GM12875 (cell line): ENCODE measurements around the gene DYNC2I2.

Experiments used
- H3K4me3 ChIP-seq: one replicate; pipeline ENCODE4 v1.5.1; 2011; ENCODE audit warnings: low read depth, low read length, control low read depth
- TF ChIP-seq, protein P1 (sequence below): IDR thresholded peaks from 2 replicates; pipeline ENCODE4 v1.5.1; 2011; ENCODE audit warnings: low read depth, mild to moderate bottlenecking, control low read depth, inconsistent platforms, low read length, moderate library complexity, borderline replicate concordance; ENCODE audit not compliant: insufficient read depth

Gene DYNC2I2

GRCh38 chr9:128634651-128635262 is 21.9 kb downstream of the DYNC2I2 start:
- no peak overlapping the region for H3K4me3 ChIP-seq
- TF ChIP-seq, protein P1, sequence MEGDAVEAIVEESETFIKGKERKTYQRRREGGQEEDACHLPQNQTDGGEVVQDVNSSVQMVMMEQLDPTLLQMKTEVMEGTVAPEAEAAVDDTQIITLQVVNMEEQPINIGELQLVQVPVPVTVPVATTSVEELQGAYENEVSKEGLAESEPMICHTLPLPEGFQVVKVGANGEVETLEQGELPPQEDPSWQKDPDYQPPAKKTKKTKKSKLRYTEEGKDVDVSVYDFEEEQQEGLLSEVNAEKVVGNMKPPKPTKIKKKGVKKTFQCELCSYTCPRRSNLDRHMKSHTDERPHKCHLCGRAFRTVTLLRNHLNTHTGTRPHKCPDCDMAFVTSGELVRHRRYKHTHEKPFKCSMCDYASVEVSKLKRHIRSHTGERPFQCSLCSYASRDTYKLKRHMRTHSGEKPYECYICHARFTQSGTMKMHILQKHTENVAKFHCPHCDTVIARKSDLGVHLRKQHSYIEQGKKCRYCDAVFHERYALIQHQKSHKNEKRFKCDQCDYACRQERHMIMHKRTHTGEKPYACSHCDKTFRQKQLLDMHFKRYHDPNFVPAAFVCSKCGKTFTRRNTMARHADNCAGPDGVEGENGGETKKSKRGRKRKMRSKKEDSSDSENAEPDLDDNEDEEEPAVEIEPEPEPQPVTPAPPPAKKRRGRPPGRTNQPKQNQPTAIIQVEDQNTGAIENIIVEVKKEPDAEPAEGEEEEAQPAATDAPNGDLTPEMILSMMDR = no peak

DNA sequence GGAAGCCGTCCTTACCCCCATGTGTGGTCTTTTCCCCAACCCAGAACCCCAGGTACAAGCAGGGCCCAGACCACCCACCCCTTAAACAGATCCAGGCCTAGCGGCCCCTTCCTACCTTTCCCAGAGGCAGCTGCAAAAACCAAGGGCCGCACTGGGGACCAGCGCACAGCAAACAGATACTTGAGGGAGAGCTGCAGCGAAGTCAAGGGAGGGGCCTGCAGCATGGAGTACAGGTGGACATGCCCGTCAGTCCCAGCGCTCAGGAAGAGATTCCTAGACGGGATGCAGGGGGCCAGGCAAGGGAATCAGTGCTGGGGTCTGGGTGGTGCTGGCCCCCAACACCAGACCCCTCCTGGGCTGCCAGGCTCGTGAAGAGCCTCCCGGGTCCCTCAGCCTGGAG is 22.5 kb downstream of the DYNC2I2 start:
- TF ChIP-seq, protein P1 = no peak
- no peak overlapping the region for H3K4me3 ChIP-seq

GRCh38 chr9:128633601-128634000 is 23.0 kb downstream of the DYNC2I2 start:
- TF ChIP-seq, protein P1 = no peak

GRCh38 chr9:128633057-128633456 is 23.6 kb downstream of the DYNC2I2 start:
- no peak overlapping the region for H3K4me3 ChIP-seq
- TF ChIP-seq, protein P1 = no peak

More at GRCh38 chr9:128633601-128634000, 23.0 kb downstream of the DYNC2I2 start:
- H3K4me3 ChIP-seq = no peak overlapping the region

DNA sequence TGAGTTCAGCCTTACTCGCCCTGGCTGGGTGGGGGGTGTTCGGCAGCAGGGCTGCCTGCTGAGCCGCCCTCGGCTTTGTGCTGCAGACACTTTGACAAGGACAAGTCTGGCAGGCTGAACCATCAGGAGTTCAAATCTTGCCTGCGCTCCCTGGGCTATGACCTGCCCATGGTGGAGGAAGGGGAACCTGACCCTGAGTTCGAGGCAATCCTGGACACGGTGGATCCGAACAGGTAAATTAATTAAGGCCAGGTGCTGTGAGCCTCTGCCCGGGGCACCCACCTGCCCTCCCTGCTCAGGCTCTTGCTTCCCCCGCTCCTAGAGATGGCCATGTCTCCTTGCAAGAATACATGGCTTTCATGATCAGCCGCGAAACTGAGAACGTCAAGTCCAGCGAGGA is 24.2 kb downstream of the DYNC2I2 start:
- H3K4me3 ChIP-seq = no peak overlapping the region
- TF ChIP-seq, protein P1 = no peak

- no peak overlapping the region for H3K4me3 ChIP-seq
- TF ChIP-seq, protein P1 = no peak
Measured at GRCh38 chr9:128632066-128632465, 24.6 kb downstream of the DYNC2I2 start.

DNA sequence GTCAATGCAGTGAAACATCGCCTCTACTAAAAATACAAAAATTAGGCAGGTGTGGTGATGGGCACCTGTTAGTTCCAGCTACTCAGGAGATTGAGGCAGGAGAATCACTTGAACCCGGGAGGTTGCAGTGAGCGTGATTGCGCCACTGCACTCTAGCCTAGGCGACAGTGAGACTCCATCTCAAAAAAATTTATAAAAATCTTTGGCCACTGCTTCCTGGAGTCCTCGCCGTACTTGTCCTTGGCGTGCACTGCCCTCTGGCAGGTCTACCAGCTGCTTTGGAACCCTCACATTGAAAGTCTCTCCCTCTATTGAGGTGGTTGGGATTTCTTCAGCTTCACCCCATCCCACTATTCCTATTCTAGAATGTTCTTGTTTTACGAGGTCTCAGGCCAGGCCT is 25.0 kb downstream of the DYNC2I2 start:
- TF ChIP-seq, protein P1 = no peak
- H3K4me3 ChIP-seq = no peak overlapping the region
